HL-60 (cell line): ENCODE measurements around the gene PCNX2.

ENCODE experiments used
- DNase-seq, 2 experiments: peaks; one replicate each; pipeline ENCODE4 v3.0.0-alpha.2; 2010 to 2020; ENCODE audit warnings: low read depth in 1 of 2, low spot score in 1 of 2
- H3K27ac ChIP-seq: fragments of 250-450 bp; sonication (Bioruptor Pico); replicated peaks from 2 replicates; pipeline ENCODE4 v1.5.1; 2020; ENCODE audit warnings: mild to moderate bottlenecking, moderate library complexity
- H3K27me3 ChIP-seq: fragments of 250-450 bp; sonication (Bioruptor Pico); 2 replicates; pipeline ENCODE4 v1.5.1; 2021; ENCODE audit warnings: mild to moderate bottlenecking, moderate library complexity; ENCODE audit not compliant: insufficient read depth, poor library complexity, severe bottlenecking
- H3K4me3 ChIP-seq: replicated peaks from 2 replicates; pipeline ENCODE4 v1.5.1; 2011; ENCODE audit warnings: mild to moderate bottlenecking, control low read depth, low read length; ENCODE audit not compliant: insufficient read depth
- GABPA ChIP-seq: IDR thresholded peaks from 2 replicates; pipeline ENCODE4 v1.6.1; 2012; ENCODE audit warnings: low read depth
- POLR2AphosphoS5 ChIP-seq: IDR thresholded peaks from 2 replicates; pipeline ENCODE4 v1.6.1; 2012; ENCODE audit warnings: low read depth
- SPI1 ChIP-seq: IDR thresholded peaks from 2 replicates; pipeline ENCODE4 v1.6.1; 2012; ENCODE audit warnings: low read depth, mild to moderate bottlenecking, borderline replicate concordance
- TF ChIP-seq, protein P1 (sequence below): IDR thresholded peaks from one replicate; pipeline ENCODE4 v1.5.1; 2011; ENCODE audit warnings: low read length, control low read depth, inconsistent platforms; ENCODE audit not compliant: insufficient read depth
- TF ChIP-seq, protein P2 (sequence below): IDR thresholded peaks from 2 replicates; pipeline ENCODE4 v1.6.1; 2012; ENCODE audit warnings: low read depth; ENCODE audit not compliant: insufficient replicate concordance

The PCNX2 gene

DNA sequence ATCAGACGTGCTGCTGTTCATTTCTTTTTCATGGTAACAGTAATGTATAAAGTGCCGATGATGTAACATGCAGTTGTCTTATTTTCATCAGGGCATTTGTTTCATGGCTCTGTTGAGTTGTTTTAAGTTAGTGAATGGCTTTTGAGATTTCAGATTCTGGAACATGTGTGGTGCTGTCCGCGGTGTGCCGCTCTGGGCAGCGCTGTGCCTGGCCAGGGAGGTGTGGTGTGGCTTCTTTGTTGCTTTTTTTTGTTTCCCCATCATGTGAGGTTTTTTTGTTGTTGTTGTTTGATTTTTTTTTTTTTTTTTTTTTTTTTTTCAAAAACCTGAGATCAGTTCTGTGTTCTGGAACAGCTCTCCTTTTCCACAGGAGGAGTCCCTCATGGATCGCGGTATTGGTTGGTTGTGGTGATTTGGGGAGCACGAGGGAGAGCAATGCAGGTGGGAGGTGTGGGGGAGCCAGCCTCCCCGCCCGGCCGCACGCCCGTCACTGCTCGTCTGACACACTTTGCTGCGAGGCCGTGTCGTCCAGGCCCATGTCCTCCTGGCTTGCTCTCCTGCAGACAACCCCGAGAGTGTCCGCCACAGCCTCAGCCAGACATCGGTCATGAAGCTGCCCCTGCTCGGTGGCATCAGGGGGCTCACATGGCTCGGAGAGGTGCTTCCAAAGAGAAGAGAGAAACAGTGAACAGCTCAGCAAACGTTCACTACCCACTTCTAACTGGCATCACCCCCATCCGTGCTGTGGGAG, 311.5 kb downstream of the PCNX2 start:
- DNase-seq, result no peak
- no peaks in the 10 kb centered on the region for H3K27me3 ChIP-seq
- no peak for TF ChIP-seq POLR2AphosphoS5
- TF ChIP-seq SPI1, result no peak
- TF ChIP-seq, protein P1, sequence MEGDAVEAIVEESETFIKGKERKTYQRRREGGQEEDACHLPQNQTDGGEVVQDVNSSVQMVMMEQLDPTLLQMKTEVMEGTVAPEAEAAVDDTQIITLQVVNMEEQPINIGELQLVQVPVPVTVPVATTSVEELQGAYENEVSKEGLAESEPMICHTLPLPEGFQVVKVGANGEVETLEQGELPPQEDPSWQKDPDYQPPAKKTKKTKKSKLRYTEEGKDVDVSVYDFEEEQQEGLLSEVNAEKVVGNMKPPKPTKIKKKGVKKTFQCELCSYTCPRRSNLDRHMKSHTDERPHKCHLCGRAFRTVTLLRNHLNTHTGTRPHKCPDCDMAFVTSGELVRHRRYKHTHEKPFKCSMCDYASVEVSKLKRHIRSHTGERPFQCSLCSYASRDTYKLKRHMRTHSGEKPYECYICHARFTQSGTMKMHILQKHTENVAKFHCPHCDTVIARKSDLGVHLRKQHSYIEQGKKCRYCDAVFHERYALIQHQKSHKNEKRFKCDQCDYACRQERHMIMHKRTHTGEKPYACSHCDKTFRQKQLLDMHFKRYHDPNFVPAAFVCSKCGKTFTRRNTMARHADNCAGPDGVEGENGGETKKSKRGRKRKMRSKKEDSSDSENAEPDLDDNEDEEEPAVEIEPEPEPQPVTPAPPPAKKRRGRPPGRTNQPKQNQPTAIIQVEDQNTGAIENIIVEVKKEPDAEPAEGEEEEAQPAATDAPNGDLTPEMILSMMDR, result no peak
- no peak for TF ChIP-seq GABPA
- TF ChIP-seq, protein P2, sequence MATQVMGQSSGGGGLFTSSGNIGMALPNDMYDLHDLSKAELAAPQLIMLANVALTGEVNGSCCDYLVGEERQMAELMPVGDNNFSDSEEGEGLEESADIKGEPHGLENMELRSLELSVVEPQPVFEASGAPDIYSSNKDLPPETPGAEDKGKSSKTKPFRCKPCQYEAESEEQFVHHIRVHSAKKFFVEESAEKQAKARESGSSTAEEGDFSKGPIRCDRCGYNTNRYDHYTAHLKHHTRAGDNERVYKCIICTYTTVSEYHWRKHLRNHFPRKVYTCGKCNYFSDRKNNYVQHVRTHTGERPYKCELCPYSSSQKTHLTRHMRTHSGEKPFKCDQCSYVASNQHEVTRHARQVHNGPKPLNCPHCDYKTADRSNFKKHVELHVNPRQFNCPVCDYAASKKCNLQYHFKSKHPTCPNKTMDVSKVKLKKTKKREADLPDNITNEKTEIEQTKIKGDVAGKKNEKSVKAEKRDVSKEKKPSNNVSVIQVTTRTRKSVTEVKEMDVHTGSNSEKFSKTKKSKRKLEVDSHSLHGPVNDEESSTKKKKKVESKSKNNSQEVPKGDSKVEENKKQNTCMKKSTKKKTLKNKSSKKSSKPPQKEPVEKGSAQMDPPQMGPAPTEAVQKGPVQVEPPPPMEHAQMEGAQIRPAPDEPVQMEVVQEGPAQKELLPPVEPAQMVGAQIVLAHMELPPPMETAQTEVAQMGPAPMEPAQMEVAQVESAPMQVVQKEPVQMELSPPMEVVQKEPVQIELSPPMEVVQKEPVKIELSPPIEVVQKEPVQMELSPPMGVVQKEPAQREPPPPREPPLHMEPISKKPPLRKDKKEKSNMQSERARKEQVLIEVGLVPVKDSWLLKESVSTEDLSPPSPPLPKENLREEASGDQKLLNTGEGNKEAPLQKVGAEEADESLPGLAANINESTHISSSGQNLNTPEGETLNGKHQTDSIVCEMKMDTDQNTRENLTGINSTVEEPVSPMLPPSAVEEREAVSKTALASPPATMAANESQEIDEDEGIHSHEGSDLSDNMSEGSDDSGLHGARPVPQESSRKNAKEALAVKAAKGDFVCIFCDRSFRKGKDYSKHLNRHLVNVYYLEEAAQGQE, result no peak
- H3K27ac ChIP-seq, result no peak overlapping the region
- no peak overlapping the region for H3K4me3 ChIP-seq

DNA sequence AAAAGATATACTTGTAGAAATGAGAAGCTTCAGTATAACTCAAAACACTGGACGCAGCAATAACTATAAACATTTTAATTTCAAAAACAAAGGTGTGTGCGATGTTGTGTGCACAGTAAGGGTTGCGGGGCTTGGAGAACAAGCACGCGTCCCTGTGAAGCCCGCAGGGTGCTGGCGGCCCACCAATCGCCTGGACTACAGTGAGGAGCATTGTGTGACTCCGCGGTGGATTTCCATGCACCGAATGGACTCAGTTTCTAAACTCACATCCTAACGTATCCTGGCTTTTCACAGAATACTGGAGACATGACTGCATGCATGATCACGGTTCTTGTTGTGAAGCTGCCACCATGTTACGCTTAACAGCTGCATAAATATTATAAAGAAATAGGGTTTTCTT, 312.1 kb downstream of the PCNX2 start:
- Histone ChIP-seq H3K27ac (no peak overlapping the region), H3K27me3 (no peaks in the 10 kb centered on the region), H3K4me3 (no peak overlapping the region)
- no peak for DNase-seq
- TF ChIP-seq GABPA (no peak), POLR2AphosphoS5 (no peak), SPI1 (no peak)
- TF ChIP-seq, protein P2, result no peak
- TF ChIP-seq, protein P1, result no peak

DNA sequence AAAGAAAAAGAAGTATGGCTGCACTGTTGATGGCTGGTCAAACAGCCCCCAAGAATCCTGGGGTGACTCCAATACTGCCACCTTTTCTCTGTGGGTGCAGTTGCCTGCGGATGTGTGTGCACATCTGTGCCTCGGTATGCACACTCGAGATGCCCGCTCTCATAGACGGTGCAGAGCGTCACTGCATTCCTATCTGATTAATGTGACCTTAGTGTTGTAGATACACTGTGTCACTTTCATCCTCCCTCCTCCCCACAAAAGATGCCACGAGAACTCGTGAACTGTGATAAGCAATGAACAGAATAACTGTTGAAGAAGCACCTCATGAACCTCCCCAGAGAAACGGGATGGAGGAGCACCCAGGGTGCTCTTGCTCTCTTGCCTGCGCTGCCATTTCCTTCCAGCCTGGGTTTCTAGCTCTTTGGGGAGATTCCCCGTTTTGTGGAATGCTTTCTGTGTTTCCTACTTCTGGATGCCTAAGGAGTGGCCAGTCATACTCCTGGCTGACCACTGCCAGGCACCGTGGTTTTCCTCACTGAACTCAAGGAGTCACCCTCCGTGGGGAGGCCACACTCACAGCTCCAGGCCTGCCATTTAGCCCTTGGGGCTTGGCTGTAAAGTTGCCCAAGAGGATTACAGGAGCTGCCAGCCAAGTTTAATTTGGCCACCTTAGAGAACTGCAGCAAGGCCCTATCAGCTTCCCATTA, 313.1 kb downstream of the PCNX2 start:
- no peak for DNase-seq
- no peak overlapping the region for H3K27ac ChIP-seq
- TF ChIP-seq POLR2AphosphoS5 (no peak), SPI1 (no peak), GABPA (no peak)
- TF ChIP-seq, protein P2, result no peak
- TF ChIP-seq, protein P1, result no peak
- no peak overlapping the region for H3K4me3 ChIP-seq
- no peaks in the 10 kb centered on the region for H3K27me3 ChIP-seq
